HG03175 (cell line): ENCODE data around the gene SLC7A10.
"Not testable (repeated sequence)": the region's sequence is repeated elsewhere in the genome, so short reads cannot be mapped to it uniquely, and the experiment has no call there.

Experiments
- ATAC-seq: cut with Tn5 transposase; IDR thresholded peaks from one replicate; pipeline ENCODE4 v1.9.1; 2021; ENCODE audit warnings: mild to moderate bottlenecking, moderate library complexity; ENCODE audit not compliant: unreplicated experiment

SLC7A10 gene

GRCh38 chr19:33239223-33239975, 13.7 kb upstream of the SLC7A10 start:
- ATAC-seq, result no peak

- no peak for ATAC-seq
Observed at GRCh38 chr19:33238481-33239149, 13.0 kb upstream of the SLC7A10 start.

DNA sequence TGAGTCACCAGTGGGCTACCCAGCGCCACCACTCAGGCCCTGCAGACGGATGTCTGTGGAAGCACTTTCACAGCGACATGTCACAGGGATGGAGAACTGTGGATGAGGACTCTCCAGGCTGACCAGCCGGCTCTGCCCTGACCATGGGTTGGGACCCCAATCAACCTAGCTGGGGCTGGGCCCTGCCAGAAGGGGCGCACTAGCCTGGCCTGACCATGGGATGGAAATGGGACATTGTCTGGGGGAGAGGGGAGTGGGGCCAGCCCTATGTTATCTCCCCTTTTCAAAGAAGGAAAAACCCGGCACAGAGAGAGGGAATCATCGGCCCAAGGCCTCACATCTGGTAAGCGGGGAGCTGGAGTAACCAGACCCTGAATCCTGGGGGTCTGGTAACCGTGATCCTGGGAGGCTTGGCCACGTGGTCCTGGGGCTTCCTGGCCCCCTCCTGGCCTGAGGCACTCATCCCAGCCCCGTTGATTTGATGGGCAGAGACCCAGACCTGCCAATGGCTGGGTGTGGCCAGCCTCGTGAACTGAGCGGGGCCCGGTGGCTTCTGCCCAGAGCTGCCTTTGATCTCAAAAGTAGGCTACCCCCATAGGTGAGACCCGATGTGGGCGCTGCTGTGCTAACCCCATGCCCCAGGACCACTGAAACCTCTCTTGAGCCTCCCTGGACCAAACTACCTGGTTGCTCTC, 11.2 kb upstream of the SLC7A10 start:
- no peak for ATAC-seq

GRCh38 chr19:33235996-33236350, 10.3 kb upstream of the SLC7A10 start:
- ATAC-seq, result no peak

- peak; percentile 93 for ATAC-seq
Observed at GRCh38 chr19:33235269-33235995, 9.8 kb upstream of the SLC7A10 start.

DNA sequence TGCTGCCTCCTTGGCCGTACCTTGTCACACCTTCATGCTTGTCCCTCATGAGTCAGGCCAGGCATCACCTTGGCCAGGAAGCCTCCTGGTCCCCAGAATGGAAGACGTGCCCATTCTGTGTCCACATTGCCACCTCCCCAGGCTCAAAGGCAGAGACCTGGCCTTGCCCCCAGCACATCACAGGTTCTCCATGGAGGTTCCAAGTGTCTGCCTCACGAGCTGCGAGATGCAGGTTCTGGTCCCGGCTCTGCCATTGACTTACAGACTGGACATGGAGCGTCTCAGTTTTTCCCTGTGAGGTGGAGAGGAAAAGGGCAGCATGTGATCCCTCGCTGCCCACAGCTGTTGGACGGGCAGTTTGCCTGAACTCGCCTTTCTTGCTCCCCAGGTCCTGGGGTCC, 9.1 kb upstream of the SLC7A10 start:
- ATAC-seq, result no peak

- no peak for ATAC-seq
Observed at GRCh38 chr19:33234092-33234491, 8.4 kb upstream of the SLC7A10 start.

GRCh38 chr19:33233056-33233873, 7.6 kb upstream of the SLC7A10 start:
- ATAC-seq, result no peak

GRCh38 chr19:33232656-33233055, 7.0 kb upstream of the SLC7A10 start:
- ATAC-seq, result no peak

GRCh38 chr19:33231511-33231910, 5.9 kb upstream of the SLC7A10 start:
- ATAC-seq, result no peak

DNA sequence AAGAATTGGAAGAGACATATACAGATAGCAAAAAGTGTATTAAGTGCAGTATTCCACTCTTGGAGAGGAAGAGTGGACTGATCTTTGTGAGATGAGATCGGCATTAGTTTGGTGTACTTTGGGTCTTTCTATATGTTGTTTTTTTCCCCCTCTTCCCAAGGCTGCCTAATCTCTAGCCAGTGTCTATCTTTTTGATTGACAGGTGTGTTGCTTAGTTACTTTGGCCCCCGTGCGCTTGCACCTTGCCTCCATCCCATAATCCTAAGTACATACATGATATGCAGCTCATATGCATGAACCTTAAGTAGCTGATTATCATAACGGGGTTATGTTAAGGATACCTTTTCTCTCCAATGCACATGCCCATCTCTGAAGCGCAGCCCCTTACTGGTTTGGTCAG, 4.3 kb upstream of the SLC7A10 start:
- ATAC-seq, result no peak

DNA sequence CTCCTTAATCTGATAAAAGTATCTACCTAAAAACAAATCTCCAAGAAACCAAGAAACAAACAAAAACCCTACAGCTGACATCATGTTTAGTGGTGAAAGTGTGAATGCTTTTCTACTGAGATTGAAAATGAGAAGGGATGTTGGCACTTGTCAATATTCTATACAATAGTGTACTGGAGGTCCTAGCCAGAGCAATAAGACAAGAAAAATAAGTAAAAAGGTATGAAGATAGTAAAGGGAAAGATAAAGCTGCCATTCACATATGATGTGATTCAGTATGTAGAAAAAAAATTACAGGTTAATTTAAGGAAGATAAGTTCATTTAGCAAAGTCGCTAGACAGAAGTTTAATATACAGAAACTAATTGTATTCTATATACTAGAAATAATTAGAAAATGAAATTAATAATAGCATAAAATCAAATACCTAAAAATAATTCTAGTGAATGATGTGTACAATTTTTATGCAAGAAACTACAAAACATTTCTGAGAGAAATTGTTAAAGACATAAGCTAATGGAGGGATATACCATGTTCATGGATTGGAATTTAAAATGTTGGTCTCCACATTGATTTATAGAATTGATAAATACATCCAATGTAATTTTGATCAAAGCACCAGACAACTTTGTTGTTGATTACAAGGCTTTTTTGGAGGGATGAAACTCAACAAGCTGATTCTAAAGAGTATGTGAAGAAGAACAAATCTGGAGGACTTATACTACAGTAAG, 2.4 kb upstream of the SLC7A10 start:
- ATAC-seq, result no peak

DNA sequence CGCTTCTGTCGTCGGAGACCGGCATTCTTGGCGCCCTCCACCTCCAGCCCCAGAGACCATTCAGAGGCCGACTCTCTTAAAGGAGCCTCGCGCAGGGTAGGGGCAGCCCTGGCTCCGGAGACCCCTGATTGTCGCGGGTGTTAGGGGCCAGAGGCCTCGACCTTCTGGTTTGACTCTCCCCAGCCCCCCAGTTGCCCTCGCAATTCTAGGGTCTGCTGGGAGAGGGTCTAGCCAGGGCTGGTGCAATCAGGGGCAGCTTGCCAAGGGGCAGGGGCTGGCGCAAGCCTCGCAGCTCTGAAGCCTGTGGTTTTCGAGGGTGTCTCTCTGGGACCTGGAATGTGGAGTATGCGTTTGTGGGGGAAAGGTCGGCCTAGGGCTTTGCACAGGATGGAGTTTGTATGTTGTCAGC, 1.6 kb upstream of the SLC7A10 start:
- ATAC-seq, result no peak

DNA sequence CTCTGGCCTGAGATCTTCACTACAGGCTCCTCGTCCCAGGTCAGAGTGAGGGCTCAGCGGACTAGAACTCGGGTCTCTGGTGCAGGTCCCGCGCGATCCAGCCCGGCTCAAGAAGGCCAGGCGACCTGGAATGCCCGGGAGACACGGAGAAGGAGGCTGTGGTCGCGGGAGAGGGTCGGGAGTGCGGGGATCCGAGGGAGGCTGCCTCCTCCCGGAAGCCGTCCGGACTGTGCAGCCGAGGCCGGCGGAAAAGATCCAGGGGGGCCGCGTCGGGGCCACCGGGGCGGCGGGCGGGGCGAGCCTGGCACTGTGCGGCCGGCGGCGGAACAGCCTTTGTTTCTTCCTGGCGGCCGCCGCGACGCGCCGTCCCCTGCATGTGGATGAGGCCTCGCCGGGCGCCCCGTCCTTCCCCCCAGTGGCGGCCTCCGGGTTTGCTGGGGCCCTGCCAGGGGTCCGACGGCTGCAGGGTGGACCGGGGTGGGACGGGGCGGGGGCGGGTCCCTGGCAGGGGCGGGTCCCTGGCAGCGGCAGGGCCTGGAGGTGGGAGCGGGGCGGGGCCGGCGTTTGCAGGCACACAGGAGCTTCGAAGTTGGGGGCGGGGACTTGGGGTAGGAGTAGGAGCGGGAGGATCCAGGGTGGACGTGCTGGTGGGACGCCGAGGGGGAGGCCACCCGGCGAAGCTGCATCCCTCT, 1.0 kb upstream of the SLC7A10 start:
- ATAC-seq, result no peak

- ATAC-seq, result no peak
Observed at GRCh38 chr19:33224694-33225457, 774 bp downstream of the SLC7A10 start.

DNA sequence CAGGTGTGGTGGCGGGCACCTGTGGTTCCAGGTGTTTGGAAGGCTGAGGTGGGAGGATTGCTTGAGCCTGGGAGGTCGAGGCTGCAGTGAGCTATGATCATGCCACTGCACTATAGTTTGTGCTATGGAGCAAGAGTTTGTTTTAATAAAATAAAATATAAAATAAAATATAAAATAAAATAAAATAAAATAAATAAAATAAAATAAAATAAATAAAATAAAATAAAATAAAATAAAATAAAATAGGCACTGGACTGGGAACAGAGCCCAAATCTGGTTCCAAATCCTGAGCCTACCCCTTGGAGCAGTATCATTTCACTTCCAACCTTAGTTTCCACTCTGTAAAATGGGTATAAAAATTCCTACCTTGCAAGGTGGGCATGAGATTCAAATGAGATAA, 3.4 kb downstream of the SLC7A10 start:
- ATAC-seq, result not testable (repeated sequence)

- no peak for ATAC-seq
Observed at GRCh38 chr19:33221638-33222037, 4.0 kb downstream of the SLC7A10 start.

DNA sequence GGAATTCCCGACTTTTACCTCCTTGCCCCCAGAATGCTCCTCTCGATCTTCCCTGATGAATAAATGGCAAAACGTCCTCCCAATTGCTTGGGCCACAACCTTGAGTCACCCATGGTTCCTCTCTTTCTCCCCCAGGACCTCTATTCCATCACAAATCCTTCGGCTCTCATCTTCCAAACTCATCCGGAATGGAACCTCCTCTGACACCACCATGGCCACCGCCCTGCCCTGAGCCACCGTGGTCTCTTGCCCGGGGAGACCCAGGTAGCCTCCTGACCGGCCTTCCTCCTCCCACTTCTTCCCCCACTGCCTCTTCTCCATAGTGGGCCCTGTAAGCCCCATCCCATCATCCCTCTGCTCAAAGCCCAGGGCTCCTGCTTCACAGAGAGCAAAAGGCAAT, 4.9 kb downstream of the SLC7A10 start:
- no peak for ATAC-seq

- no peak for ATAC-seq
Observed at GRCh38 chr19:33220115-33220514, 5.5 kb downstream of the SLC7A10 start.
